SHP77 (cell line): ENCODE results near the gene WIF1.

ENCODE experiments used
- DNase-seq, 2 experiments: peaks; one replicate each; lab custom pipeline; 2025; lab: John Stamatoyannopoulos, UW

The WIF1 gene

GRCh38 chr12:65122703-65123102 lies 1.6 kb upstream of the WIF1 start:
- no peak for DNase-seq

GRCh38 chr12:65121956-65122469 lies 908 bp upstream of the WIF1 start:
- DNase-seq, result no peak

DNA sequence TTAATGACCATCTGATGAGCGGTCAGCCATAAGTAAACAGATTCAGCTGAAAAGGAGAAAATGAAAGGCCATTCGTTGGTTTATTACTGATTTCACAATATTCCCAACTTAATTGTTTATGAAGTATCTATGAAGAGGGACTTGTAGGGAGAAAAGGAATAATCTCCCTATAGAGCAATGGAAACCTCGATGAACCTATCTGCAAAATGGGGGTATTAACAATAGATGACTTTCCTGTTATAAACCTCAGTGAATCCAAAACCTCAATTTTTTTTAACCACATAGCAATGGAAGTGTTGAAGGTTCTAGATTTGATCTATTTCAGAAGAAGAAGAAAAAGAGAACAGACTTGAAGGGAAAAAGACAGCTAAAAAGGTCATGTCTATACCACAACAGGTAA lies 2.0 kb downstream of the WIF1 start:
- DNase-seq, result no peak

GRCh38 chr12:65113621-65114035 lies 7.5 kb downstream of the WIF1 start:
- no peak for DNase-seq

DNA sequence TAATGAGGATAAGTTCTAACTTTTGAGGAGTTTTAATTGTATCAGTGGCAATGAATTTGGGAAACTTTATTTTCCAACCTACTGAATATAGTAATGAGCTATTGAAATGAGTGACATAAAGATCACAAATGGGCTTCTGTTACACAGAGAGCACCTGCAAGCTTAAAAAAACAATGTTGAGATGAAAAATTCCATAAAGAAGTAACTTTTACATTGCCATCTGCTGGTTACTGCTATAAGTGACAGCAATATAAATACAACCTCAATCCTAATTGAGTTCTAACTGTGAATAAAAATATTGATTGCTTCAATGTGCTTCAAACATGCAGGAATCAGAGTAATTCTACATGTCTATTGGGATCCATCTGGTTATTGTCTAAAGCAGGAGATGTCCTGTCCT lies 14.2 kb downstream of the WIF1 start:
- DNase-seq, result no peak

GRCh38 chr12:65100140-65100539 lies 21.0 kb downstream of the WIF1 start:
- DNase-seq, result no peak

DNA sequence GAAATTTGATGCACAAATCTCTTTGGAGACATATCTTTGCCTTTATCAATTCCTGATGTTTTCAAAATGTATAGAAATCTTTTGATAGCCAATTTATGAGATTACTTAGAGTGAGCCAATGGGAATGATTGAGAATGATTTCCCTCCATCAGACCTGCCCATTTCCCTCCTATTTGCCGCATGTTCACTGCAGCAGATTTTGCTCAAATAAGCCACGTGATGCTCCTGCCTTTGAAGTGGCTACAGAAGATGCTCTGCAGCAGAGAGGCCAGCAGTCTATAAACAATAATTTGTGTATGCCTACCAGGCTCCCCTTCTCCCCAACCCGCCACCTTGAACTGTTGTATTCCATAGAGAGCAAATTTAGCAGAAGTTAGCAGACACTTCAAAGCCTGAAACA lies 21.9 kb downstream of the WIF1 start:
- no peak for DNase-seq

DNA sequence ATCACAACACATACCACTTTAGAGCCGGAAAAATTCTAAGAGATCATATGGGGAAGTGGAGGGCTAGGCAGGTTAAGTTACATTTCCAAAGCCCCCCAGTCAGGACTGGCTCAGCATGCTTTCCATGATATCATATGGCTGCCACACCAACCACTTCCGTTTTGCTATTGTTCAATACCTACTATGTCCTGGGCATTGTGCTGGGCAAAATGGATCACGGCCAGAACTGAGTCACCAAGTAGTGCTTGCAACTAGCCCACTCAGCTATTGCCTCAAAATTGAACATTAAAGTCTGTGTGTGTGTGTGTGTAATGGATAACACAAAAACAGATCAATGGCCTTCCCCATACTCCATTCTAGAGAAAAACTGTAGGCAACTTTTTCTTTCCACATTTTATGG lies 22.7 kb downstream of the WIF1 start:
- DNase-seq, result no peak

DNA sequence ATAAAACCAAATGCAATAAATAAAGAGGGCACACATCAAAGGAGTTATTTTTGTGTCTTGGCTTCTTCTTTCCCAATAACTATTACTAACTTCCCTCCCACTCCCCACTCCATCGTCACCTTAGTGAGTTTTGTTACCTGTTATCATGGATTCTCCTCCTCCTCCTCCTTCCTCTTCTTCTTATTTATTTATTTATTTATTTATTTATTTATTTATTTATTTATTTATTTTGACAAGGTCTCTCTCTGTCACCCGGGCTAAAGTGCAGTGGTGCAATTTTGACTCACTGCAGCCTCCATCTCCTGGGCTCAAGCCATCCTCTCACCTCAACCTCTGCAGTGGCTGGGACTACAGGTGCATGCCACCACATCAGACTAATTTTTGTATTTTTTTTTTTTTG lies 26.4 kb downstream of the WIF1 start:
- DNase-seq, result no peak

DNA sequence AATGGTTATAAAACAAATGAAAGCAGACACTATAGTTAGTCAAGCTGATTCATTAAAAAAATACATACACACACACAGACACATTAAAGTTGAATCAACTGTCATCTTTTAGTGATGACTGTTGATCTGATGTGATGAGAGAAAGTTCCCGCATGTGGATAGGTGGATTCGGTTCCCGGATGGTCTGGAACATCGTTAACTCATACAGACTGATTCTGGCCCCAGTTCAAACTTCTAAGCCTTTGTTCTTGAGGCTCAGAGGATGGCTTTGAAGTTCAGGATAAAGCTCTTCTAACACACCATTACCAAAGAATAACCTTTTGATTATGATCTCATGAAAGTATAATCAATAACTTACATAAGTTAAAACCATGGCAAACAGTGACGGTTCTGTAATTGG lies 27.5 kb downstream of the WIF1 start:
- DNase-seq, result no peak

- no peak for DNase-seq
These were observed 30.6 kb downstream of the WIF1 start for GRCh38 chr12:65090461-65090860.

GRCh38 chr12:65086236-65086635 lies 34.9 kb downstream of the WIF1 start:
- no peak for DNase-seq

DNA sequence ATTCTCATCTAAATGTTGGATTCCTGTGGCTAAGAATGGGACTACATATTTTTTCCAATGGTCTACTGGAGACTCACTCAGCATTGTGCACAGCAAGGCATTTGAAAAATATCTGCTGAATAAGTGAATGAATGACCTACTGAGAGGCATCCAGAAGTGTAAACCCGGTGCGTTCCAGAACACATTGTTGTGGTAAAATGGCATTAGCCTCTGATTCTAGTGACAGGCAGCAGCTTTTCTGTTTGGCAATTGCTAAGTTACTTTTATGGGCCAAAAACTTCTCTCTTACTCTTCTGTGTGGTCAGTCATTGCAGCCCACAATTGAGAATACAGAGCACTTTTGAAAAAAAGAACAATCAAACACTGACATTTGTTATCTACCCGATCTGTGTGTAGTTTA lies 36.5 kb downstream of the WIF1 start:
- no peak for DNase-seq

DNA sequence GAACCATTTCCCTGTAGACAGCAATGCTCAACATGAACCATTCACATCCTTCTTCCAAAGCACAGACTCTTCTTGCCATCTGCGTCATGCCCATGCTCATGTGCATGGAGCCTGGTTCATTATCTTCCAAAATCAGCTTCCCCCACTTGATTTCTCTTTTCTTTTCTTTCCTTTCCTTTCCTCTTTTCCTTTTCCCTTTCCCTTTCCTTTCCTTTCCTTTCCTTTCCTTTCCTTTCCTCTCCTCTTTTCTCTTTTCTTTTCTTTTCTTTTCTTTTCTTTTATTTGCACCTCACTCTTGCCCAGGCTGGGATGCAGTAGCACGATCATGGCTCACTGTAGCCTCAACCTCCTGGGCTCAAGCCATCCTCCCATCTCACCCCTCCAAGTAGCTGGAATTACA lies 37.5 kb downstream of the WIF1 start:
- no peak for DNase-seq

- DNase-seq, result no peak
These were observed 38.7 kb downstream of the WIF1 start for GRCh38 chr12:65082406-65082805.

- no peak for DNase-seq
These were observed 39.6 kb downstream of the WIF1 start for GRCh38 chr12:65081496-65081895.

- DNase-seq, result no peak
These were observed 46.2 kb downstream of the WIF1 start for GRCh38 chr12:65074932-65075331.

DNA sequence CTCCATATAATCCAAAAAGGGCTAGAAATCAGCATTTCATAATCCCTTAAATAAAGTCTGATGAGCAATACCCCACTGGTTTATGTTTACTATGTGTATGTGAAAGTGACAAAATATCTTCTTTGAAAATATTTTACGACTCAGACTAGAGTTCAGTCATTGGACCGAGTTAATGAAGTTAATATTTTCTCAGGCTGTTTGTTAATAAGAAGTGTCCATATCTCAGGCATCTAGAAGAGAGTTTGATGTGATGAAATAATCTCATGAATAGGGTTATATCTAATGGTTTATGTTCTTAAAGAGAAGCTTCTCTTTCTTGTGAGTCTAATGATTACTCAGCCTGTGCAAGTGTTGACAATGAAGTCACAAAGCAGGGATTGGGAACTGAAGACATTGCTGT lies 51.8 kb downstream of the WIF1 start:
- no peak for DNase-seq

- no peak for DNase-seq
These were observed 53.7 kb downstream of the WIF1 start for GRCh38 chr12:65067383-65067782.

GRCh38 chr12:65055859-65056258 lies 65.2 kb downstream of the WIF1 start:
- DNase-seq, result no peak

DNA sequence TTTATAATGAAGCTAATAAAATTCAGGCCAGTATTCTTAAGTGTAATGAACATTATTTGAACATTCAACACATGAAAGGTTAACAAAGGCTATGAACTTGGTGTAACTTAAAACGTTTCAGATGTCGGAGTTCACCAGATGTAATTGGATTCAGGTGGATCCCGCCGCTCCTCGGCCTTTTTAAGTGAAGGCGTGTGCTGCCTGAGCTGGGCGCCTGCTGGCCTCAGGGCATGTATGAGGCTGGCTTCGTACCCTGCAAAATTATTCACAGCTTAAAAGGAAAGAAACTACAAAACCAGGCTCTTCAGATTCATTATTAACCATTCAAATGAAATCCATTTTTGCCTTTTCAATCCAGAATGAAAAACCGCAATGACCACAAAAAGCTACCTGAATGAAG lies 69.9 kb downstream of the WIF1 start:
- DNase-seq, result no peak

- no peak for DNase-seq
These were observed 75.8 kb downstream of the WIF1 start for GRCh38 chr12:65045269-65045668.

DNA sequence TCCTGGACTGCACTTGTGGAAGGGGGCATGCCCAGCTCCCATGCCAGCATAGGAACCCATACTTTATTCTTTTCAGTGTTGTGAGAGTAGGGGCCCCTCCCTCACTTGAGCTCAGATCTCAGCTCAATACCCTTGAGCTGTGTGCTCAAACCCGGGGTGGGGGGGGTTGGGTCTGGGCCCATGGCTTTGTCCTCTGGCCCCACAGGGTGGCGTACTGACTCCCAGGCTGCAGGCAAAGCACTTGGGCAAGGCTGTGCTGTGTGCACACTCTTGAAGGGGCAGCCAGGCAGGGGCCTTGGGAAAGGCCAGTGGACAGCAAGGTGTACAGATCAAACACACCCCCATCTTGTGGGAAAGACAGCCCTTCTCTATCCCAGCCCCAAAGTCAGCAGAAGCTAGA lies 81.8 kb downstream of the WIF1 start:
- no peak for DNase-seq

- DNase-seq, result no peak
These were observed 96.0 kb downstream of the WIF1 start for GRCh38 chr12:65025136-65025535.

GRCh38 chr12:65023485-65023884 lies 97.6 kb downstream of the WIF1 start:
- no peak for DNase-seq
